PC-9 (cell line): ENCODE results near the gene OCA2. TPM values are rescaled to one million over a fixed set of nuclear protein-coding genes. Genes with fewer than 3 reads are reported as not detected.

Experiments
- BruUV-seq: library from RNA; stranded (reverse); fragments of 400-500 nt; replicated peaks from 2 replicates; lab custom pipeline; 2021; lab: Mats Ljungman, UMichigan
- CTCF ChIA-PET: fragments of 300-600 bp; sonication (Branson Sonifier 250); formaldehyde crosslinking; loops from one replicate; lab custom pipeline; 2022; ENCODE audit warnings: antibody characterized with exemption; lab: Charles Lee
- POLR2A ChIA-PET: fragments of 300-600 bp; sonication (Branson Sonifier 250); formaldehyde crosslinking; loops from one replicate; lab custom pipeline; 2022; ENCODE audit warnings: antibody characterized with exemption; ENCODE audit not compliant: unreplicated experiment; lab: Charles Lee
- DNase-seq, 2 experiments: peaks; one replicate each; pipeline versions ENCODE4 v3.0.0 to v3.0.0-alpha.2; 2015 to 2022; ENCODE audit warnings: mixed read lengths in 1 of 2
- H2AFZ ChIP-seq: fragments of 200-600 bp; sonication (generic); 2 replicates; pipeline ENCODE4 v1.8.1; 2017; ENCODE audit warnings: antibody characterized with exemption
- H3F3A ChIP-seq: fragments of 200-600 bp; sonication (generic); 2 replicates; pipeline ENCODE4 v1.8.1; 2017; ENCODE audit warnings: antibody characterized with exemption, mild to moderate bottlenecking, low read depth; ENCODE audit not compliant: insufficient read depth
- H3K27ac ChIP-seq: fragments of 200-600 bp; sonication (generic); 2 replicates; pipeline ENCODE4 v1.6.1; 2016; ENCODE audit warnings: mixed run types
- H3K27me3 ChIP-seq: fragments of 200-600 bp; sonication (generic); 2 replicates; pipeline ENCODE4 v1.6.1; 2016; ENCODE audit warnings: low read depth, mixed run types; ENCODE audit not compliant: insufficient read depth
- H3K36me3 ChIP-seq: fragments of 200-600 bp; sonication (generic); 2 replicates; pipeline ENCODE4 v1.6.1; 2016; ENCODE audit warnings: low read depth, mixed run types
- H3K4me1 ChIP-seq: fragments of 200-600 bp; sonication (generic); replicated peaks from 2 replicates; pipeline ENCODE4 v1.6.1; 2016; ENCODE audit warnings: mixed run types; ENCODE audit not compliant: insufficient read depth
- H3K4me2 ChIP-seq: fragments of 200-600 bp; sonication (generic); 2 replicates; pipeline ENCODE4 v1.6.1; 2017; ENCODE audit warnings: mixed run types
- H3K4me3 ChIP-seq: fragments of 200-600 bp; sonication (generic); 2 replicates; pipeline ENCODE4 v1.6.1; 2016; ENCODE audit warnings: mixed run types
- H3K79me2 ChIP-seq: fragments of 200-600 bp; sonication (generic); 2 replicates; pipeline ENCODE4 v1.6.1; 2017; ENCODE audit warnings: low read depth, mixed run types
- H3K9me2 ChIP-seq: fragments of 200-600 bp; sonication (generic); 2 replicates; pipeline ENCODE4 v1.8.1; 2017; ENCODE audit warnings: mild to moderate bottlenecking; ENCODE audit not compliant: insufficient read depth
- H3K9me3 ChIP-seq: fragments of 200-600 bp; sonication (generic); 2 replicates; pipeline ENCODE4 v1.8.1; 2016; ENCODE audit warnings: low read depth; ENCODE audit not compliant: insufficient read depth
- H4K20me1 ChIP-seq: fragments of 200-600 bp; sonication (generic); 2 replicates; pipeline ENCODE4 v1.8.1; 2017; ENCODE audit not compliant: insufficient read depth
- CTCF ChIP-seq: fragments of 200-600 bp; sonication (generic); conservative IDR thresholded peaks from 2 replicates; pipeline ENCODE4 v1.6.1; 2017; ENCODE audit warnings: mixed run types, antibody characterized with exemption, mild to moderate bottlenecking, moderate library complexity
- EZH2 ChIP-seq: fragments of 200-600 bp; sonication (generic); IDR thresholded peaks from 2 replicates; pipeline ENCODE4 v1.8.0; 2017; ENCODE audit warnings: antibody characterized with exemption, low read depth
- intact Hi-C: fragments of 100-400 bp; cut with micrococcal nuclease; formaldehyde crosslinking; loops from one replicate; pipeline ENCODE4 v1.10.0; 2022; ENCODE audit not compliant: unreplicated experiment
- total RNA-seq: library from RNA; stranded (reverse); gene quantifications from 2 replicates; pipeline ENCODE4 v1.2.3, GENCODE V29; 2021

The OCA2 gene
- total RNA-seq, 1 experiment from 2014 or later: not detected

GRCh38 chr15:27864719-27865118, 234.4 kb downstream of the OCA2 start:
- H4K20me1 ChIP-seq: no peaks in the 10 kb centered on the region; the same call in 1 of the 2 replicates
- H3K36me3 ChIP-seq: no peaks in the 10 kb centered on the region
- TF ChIP-seq CTCF (no peak), EZH2 (no peak)
- CTCF ChIA-PET: no interaction called here
- H2AFZ ChIP-seq: no peak overlapping the region
- H3K9me2 ChIP-seq: no peaks in the 10 kb centered on the region
- H3K4me1 ChIP-seq: no peaks in the 10 kb centered on the region
- POLR2A ChIA-PET: no interaction called here
- no peaks in the 10 kb centered on the region for H3K9me3 ChIP-seq
- intact Hi-C loops: no loop called here
- H3F3A ChIP-seq: no peaks in the 10 kb centered on the region
- H3K4me2 ChIP-seq: no peak overlapping the region
- no peak overlapping the region for H3K27ac ChIP-seq
- no TSS peak for BruUV-seq
- H3K4me3 ChIP-seq: no peak overlapping the region
- no peak for DNase-seq
- H3K79me2 ChIP-seq: no peaks in the 10 kb centered on the region
- peaks cover 37% of the 10 kb centered on the region for H3K27me3 ChIP-seq

- H3K4me1 ChIP-seq: no peaks in the 10 kb centered on the region
- TF ChIP-seq CTCF (no peak), EZH2 (no peak)
- H4K20me1 ChIP-seq: no peaks in the 10 kb centered on the region; the same call in 1 of the 2 replicates
- no peak overlapping the region for H3K4me3 ChIP-seq
- no peaks in the 10 kb centered on the region for H3K79me2 ChIP-seq
- H3K27ac ChIP-seq: no peak overlapping the region
- H3F3A ChIP-seq: no peaks in the 10 kb centered on the region
- H3K36me3 ChIP-seq: no peaks in the 10 kb centered on the region
- peaks cover 37% of the 10 kb centered on the region for H3K27me3 ChIP-seq
- no peaks in the 10 kb centered on the region for H3K9me3 ChIP-seq
- CTCF ChIA-PET: no interaction called here
- H2AFZ ChIP-seq: no peak overlapping the region
- no peak for DNase-seq
- POLR2A ChIA-PET: no interaction called here
- intact Hi-C loops: no loop called here
- BruUV-seq: no TSS peak
- H3K9me2 ChIP-seq: no peaks in the 10 kb centered on the region
- H3K4me2 ChIP-seq: no peak overlapping the region
Observed at GRCh38 chr15:27864086-27864485, 235.0 kb downstream of the OCA2 start.

GRCh38 chr15:27863000-27863399, 236.1 kb downstream of the OCA2 start:
- Histone ChIP-seq H3K9me3 (no peaks in the 10 kb centered on the region), H3K79me2 (no peaks in the 10 kb centered on the region), H3K27me3 (peaks cover 35% of the 10 kb centered on the region), H3K9me2 (no peaks in the 10 kb centered on the region), H4K20me1 (no peaks in the 10 kb centered on the region), H3K36me3 (no peaks in the 10 kb centered on the region), H3K4me1 (no peaks in the 10 kb centered on the region), H3F3A (no peaks in the 10 kb centered on the region), H2AFZ (no peak overlapping the region), H3K4me3 (no peak overlapping the region), H3K4me2 (no peak overlapping the region), H3K27ac (no peak overlapping the region)
- CTCF ChIA-PET: no interaction called here
- TF ChIP-seq EZH2 (no peak), CTCF (no peak)
- no TSS peak for BruUV-seq
- POLR2A ChIA-PET: no interaction called here
- intact Hi-C loops: no loop called here
- no peak for DNase-seq
